OCI-LY3 (cell line): Measurements from ENCODE around the gene PFKFB4.
A peak's percentile ranks its signal among the peaks of the same experiment; 100 is the strongest.

Experiments
- H2AFZ ChIP-seq: fragments of 200-600, 300-600 bp; shearing (Covaris generic); 2 replicates; pipeline ENCODE4 v1.6.0; 2014; ENCODE audit warnings: antibody characterized with exemption, low read depth, low read length
- H3K27ac ChIP-seq: fragments of 200-600, 300-600 bp; sonication (generic); 2 replicates; pipeline ENCODE4 v1.5.1; 2014; ENCODE audit warnings: mild to moderate bottlenecking, low read length, moderate library complexity, mixed read lengths
- H3K27me3 ChIP-seq: fragments of 200-600, 300-600 bp; sonication (generic); 2 replicates; pipeline ENCODE4 v1.6.1; 2014; ENCODE audit warnings: low read depth, low read length, mixed read lengths
- H3K36me3 ChIP-seq: fragments of 200-600, 300-600 bp; sonication (generic); replicated peaks from 2 replicates; pipeline ENCODE3; 2014; ENCODE audit warnings: low read depth, low read length, mixed read lengths
- H3K4me1 ChIP-seq: fragments of 300-600, 200-600 bp; sonication (generic); 2 replicates; pipeline ENCODE4 v1.6.1; 2014; ENCODE audit warnings: low read length, mixed read lengths
- H3K4me2 ChIP-seq: fragments of 200-600, 300-600 bp; sonication (generic); 2 replicates; pipeline ENCODE4 v1.6.1; 2014; ENCODE audit warnings: low read length, mixed read lengths
- H3K4me3 ChIP-seq: fragments of 300-600, 200-600 bp; sonication (generic); 2 replicates; pipeline ENCODE4 v1.5.1; 2014; ENCODE audit warnings: antibody characterized with exemption, mild to moderate bottlenecking, low read length, moderate library complexity
- H3K79me2 ChIP-seq: fragments of 300-600, 200-600 bp; shearing (Covaris generic); 2 replicates; pipeline ENCODE4 v1.6.1; 2014; ENCODE audit warnings: mild to moderate bottlenecking, low read length, mixed read lengths
- H3K9ac ChIP-seq: fragments of 300-600, 200-600 bp; shearing (Covaris generic); 2 replicates; pipeline ENCODE4 v1.6.0; 2014; ENCODE audit warnings: mild to moderate bottlenecking, low read length, moderate library complexity
- H3K9me3 ChIP-seq: fragments of 200-600, 300-600 bp; shearing (Covaris generic); 2 replicates; pipeline ENCODE4 v1.6.1; 2014; ENCODE audit warnings: low read length, mixed read lengths; ENCODE audit not compliant: insufficient read depth
- H4K20me1 ChIP-seq: fragments of 200-600, 300-600 bp; sonication (generic); 2 replicates; pipeline ENCODE4 v1.6.1; 2016; ENCODE audit warnings: low read length, mixed read lengths; ENCODE audit not compliant: insufficient read depth
- EZH2phosphoT487 ChIP-seq: fragments of 200-600 bp; shearing (Covaris generic); IDR thresholded peaks from 2 replicates; pipeline ENCODE4 v1.6.1; 2018; ENCODE audit warnings: antibody characterized with exemption, mixed run types, low read depth
- TF ChIP-seq, protein P1 (sequence below): fragments of 200-600, 300-600 bp; sonication (generic); IDR thresholded peaks from 2 replicates; pipeline ENCODE4 v1.5.1; 2014; ENCODE audit warnings: antibody characterized with exemption, low read length, low read depth

PFKFB4 gene

DNA sequence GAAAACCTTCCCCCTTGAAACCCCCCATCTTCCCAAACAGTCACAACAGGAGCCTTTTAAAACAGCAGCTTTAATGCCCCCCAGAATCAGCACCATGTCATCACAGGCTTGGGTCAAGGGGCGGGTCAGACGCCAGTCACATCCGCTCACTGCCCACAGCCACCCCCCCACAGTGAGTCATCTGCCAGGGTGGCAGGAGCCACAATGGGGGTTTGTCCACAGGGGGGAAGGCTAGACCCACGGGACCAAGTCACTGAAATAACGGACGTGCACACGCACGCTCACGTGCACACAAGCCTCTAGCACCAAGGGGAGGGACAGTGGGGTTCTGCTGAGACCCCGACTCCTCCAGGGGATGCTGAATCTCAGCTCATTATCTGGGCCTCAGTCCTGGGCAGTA, 7.4 kb upstream of the PFKFB4 start:
- H3K36me3 ChIP-seq, result no peaks in the 10 kb centered on the region
- H3K9ac ChIP-seq, result no peak overlapping the region
- no peaks in the 10 kb centered on the region for H3K27me3 ChIP-seq
- no peaks in the 10 kb centered on the region for H3K9me3 ChIP-seq
- H3K79me2 ChIP-seq, result no peaks in the 10 kb centered on the region
- H3K4me2 ChIP-seq, result no peak overlapping the region
- no peak overlapping the region for H2AFZ ChIP-seq
- no peak overlapping the region for H3K27ac ChIP-seq
- peaks cover 24% of the 10 kb centered on the region for H3K4me1 ChIP-seq
- TF ChIP-seq, protein P1, sequence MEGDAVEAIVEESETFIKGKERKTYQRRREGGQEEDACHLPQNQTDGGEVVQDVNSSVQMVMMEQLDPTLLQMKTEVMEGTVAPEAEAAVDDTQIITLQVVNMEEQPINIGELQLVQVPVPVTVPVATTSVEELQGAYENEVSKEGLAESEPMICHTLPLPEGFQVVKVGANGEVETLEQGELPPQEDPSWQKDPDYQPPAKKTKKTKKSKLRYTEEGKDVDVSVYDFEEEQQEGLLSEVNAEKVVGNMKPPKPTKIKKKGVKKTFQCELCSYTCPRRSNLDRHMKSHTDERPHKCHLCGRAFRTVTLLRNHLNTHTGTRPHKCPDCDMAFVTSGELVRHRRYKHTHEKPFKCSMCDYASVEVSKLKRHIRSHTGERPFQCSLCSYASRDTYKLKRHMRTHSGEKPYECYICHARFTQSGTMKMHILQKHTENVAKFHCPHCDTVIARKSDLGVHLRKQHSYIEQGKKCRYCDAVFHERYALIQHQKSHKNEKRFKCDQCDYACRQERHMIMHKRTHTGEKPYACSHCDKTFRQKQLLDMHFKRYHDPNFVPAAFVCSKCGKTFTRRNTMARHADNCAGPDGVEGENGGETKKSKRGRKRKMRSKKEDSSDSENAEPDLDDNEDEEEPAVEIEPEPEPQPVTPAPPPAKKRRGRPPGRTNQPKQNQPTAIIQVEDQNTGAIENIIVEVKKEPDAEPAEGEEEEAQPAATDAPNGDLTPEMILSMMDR, result no peak
- TF ChIP-seq EZH2phosphoT487, result no peak
- H4K20me1 ChIP-seq, result no peaks in the 10 kb centered on the region
- no peak overlapping the region for H3K4me3 ChIP-seq

DNA sequence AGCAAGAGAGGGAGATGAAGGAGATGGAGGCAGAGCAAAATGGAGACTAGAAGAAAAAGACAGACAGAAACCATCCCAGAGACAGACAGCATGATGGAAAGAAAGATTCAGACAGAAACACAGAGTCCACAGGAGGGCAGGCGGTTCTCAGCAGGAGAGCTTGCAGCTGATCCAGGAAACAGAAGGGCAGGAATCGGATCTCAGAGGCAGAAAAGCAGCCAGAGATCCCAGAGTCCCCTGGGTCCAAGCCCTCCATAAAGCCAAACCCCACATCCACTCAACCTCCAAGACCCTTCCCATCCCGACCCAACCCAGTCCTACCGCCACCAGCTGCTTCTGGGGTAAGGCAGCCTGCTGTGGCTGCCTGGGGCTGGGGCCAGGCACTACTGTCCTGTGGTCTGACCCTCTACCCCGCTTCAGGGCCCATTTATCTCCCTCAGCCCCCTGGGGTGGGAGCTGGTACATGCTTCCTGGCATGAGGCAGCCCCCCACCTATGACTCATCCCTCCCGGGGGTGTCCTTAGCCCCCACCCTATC, 6.8 kb upstream of the PFKFB4 start, which contains the start of gene UCN2:
UCN2 (minus strand) TSS at position 400 of the 537 bp plus-strand sequence. CDS start 657 bp downstream, outside the sequence.
- no peak within 1 kb of the TSS for H3K27ac ChIP-seq
- no peaks in the 10 kb centered on the region for H3K79me2 ChIP-seq
- H4K20me1 ChIP-seq, result no peaks in the 10 kb centered on the region
- H3K4me3 ChIP-seq, result no peak within 1 kb of the TSS
- no peaks in the 10 kb centered on the region for H3K9me3 ChIP-seq
- H3K36me3 ChIP-seq, result no peaks in the 10 kb centered on the region
- H3K9ac ChIP-seq, result no peak within 1 kb of the TSS
- H3K4me2 ChIP-seq, result no peak within 1 kb of the TSS
- no peaks in the 10 kb centered on the region for H3K27me3 ChIP-seq
- peaks cover 30% of the 10 kb centered on the region for H3K4me1 ChIP-seq
- TF ChIP-seq, protein P1, result no peak
- TF ChIP-seq EZH2phosphoT487, result no peak
- H2AFZ ChIP-seq, result peak within 1 kb of the TSS; percentile 19; the same call in 1 of the 2 replicates

DNA sequence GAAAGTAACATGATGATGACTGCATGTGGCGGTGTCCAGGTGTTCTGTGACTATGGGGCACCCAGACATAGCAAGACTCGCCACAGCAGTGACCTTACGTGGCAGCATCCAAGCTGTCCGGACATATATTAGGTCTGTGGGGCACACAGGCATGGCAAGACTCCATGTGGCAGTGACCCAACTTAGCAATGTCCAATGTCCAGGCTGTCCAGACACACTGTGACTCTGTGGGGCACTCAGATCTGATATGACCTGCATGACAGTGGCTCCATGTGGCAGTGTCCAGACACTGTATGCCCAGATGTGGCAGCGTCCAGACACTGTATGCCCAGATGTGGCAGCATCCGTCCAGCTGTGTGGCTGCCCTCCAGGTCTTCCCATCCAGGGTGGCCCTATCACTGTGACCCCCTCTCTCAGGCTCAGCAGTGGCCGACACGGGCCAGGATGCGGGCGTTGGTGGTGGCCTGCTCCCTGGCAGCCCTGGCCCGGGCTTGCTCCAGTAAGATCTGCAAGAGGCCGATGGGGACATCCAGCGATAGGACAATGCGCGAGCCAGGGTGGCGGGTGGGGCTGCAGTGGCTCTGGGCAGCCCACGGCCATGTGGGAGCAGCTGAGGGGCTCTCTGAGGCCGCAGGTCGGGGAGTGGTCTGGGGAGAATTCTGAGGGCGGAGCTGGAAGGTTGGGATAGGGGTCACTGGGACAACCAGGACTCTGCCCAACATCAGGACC, 5.9 kb upstream of the PFKFB4 start:
- no peak overlapping the region for H2AFZ ChIP-seq
- H4K20me1 ChIP-seq, result no peaks in the 10 kb centered on the region
- no peak overlapping the region for H3K27ac ChIP-seq
- no peaks in the 10 kb centered on the region for H3K79me2 ChIP-seq
- no peak overlapping the region for H3K4me2 ChIP-seq
- H3K36me3 ChIP-seq, result no peaks in the 10 kb centered on the region
- no peaks in the 10 kb centered on the region for H3K27me3 ChIP-seq
- no peak for TF ChIP-seq EZH2phosphoT487
- TF ChIP-seq, protein P1, result no peak
- no peaks in the 10 kb centered on the region for H3K9me3 ChIP-seq
- H3K4me3 ChIP-seq, result no peak overlapping the region
- peaks cover 36% of the 10 kb centered on the region for H3K4me1 ChIP-seq
- no peak overlapping the region for H3K9ac ChIP-seq

DNA sequence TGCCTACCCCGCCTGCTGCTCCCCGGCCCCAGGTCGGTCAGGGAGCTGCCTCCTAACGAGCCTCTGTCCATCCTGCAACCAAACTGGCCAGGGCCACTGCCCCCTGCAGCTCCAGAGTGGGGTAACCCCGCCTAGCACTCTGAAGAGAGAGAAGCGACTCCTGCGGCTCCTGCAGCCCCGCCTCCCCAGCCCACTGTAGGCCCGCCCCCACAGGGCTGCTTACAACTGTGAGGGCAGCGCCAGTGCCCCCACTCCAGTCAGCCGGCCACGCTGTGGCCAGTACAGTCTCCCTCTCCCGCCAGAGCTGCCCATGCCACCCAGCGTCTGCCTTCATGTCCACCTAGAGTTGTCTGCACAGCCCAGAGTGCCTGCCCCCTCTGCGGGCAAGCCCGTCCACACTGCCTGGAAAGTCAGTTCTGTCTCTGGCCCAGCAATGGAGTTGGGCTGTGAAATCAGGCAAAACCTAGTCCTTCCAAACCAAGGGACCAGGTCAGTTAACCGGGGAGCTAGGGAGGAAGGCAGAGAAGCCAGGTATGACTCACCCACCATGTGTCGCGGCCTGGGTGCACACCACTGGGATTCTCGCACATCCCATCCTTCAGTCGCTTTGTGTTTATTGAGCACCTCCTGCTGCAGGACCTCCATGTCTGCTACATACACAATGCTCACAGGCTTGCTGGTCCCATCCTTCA, 4.6 kb upstream of the PFKFB4 start:
- Histone ChIP-seq H3K4me2 (peak overlapping the region; percentile 55), H3K27me3 (no peaks in the 10 kb centered on the region), H3K9ac (peak overlapping the region; percentile 28; the same call in 1 of the 2 replicates), H3K27ac (no peak overlapping the region), H3K79me2 (peaks cover under 1% of the 10 kb centered on the region; the same call in 1 of the 2 replicates), H3K4me3 (peak overlapping the region; percentile 63), H3K4me1 (peaks cover 36% of the 10 kb centered on the region), H2AFZ (0 out of 2 replicates have a peak overlapping the region, but pooled peaks have one; percentile 26), H3K36me3 (no peaks in the 10 kb centered on the region), H3K9me3 (no peaks in the 10 kb centered on the region), H4K20me1 (no peaks in the 10 kb centered on the region)
- no peak for TF ChIP-seq EZH2phosphoT487
- TF ChIP-seq, protein P1, result peak; percentile 6; the same call in 1 of the 2 replicates
